K562 (cell line): ENCODE data around the gene SPINT2. TPM values are rescaled to one million over a fixed set of nuclear protein-coding genes. Genes with fewer than 3 reads are reported as not detected.

Experiments used
- CEBPZ ChIP-seq: fragments of 150-350 bp; IDR thresholded peaks from 2 replicates; pipeline ENCODE4 v1.6.1; 2014; ENCODE audit warnings: low read depth, mild to moderate bottlenecking, low read length, borderline replicate concordance
- FOXP4 ChIP-seq: sonication (generic); formaldehyde crosslinking; IDR thresholded peaks from 2 replicates; pipeline ENCODE4 v1.8.0; 2022; ENCODE audit warnings: mild to moderate bottlenecking, missing genetic modification reagents, borderline replicate concordance
- GTF2E2 ChIP-seq: fragments of 200-800 bp; sonication (Bioruptor generic); IDR thresholded peaks from 2 replicates; pipeline ENCODE4 v1.6.1; 2016; ENCODE audit warnings: missing genetic modification characterization, missing compliant biosample characterization
- MBD1 ChIP-seq: fragments of 250-450 bp; sonication (Bioruptor Pico); IDR thresholded peaks from 2 replicates; pipeline ENCODE4 v1.8.0; 2022; ENCODE audit warnings: inconsistent platforms
- MTA3 ChIP-seq: fragments of 450-650 bp; formaldehyde crosslinking; IDR thresholded peaks from 2 replicates; pipeline ENCODE4 v1.6.1; 2017; ENCODE audit warnings: mild to moderate bottlenecking, borderline replicate concordance
- NR1H2 ChIP-seq: sonication (generic); formaldehyde crosslinking; IDR thresholded peaks from 2 replicates; pipeline ENCODE4 v1.4.0; 2020; ENCODE audit warnings: mild to moderate bottlenecking, missing genetic modification reagents
- PML ChIP-seq: IDR thresholded peaks from 2 replicates; pipeline ENCODE4 v1.6.1; 2012; ENCODE audit warnings: low read length, inconsistent platforms
- PRMT5 ChIP-seq: sonication (generic); formaldehyde crosslinking; IDR thresholded peaks from 2 replicates; pipeline ENCODE4 v1.5.0; 2020; ENCODE audit warnings: missing genetic modification reagents
- TAF1 ChIP-seq: IDR thresholded peaks from 2 replicates; pipeline ENCODE4 v1.6.1; 2011; ENCODE audit warnings: mild to moderate bottlenecking, low read length, moderate library complexity; ENCODE audit not compliant: insufficient read depth, control insufficient read depth, severe bottlenecking; ENCODE audit errors: extremely low read depth
- TFE3 ChIP-seq: fragments of 450-650 bp; formaldehyde crosslinking; IDR thresholded peaks from 2 replicates; pipeline ENCODE4 v1.4.0; 2020; ENCODE audit warnings: mild to moderate bottlenecking, mixed read lengths
- ZNF184 ChIP-seq: sonication (generic); formaldehyde crosslinking; IDR thresholded peaks from 2 replicates; pipeline ENCODE4 v1.5.0; 2020; ENCODE audit warnings: missing genetic modification reagents
- ZNF197 ChIP-seq: fragments of 200-800 bp; sonication (Bioruptor generic); IDR thresholded peaks from 2 replicates; pipeline ENCODE4 v1.6.1; 2016; ENCODE audit warnings: low read depth, missing genetic modification characterization, missing compliant biosample characterization
- ZNF408 ChIP-seq: fragments of 250-450 bp; sonication (Bioruptor Pico); IDR thresholded peaks from 2 replicates; pipeline ENCODE4 v1.4.0; 2020; ENCODE audit warnings: low read depth, mild to moderate bottlenecking, moderate library complexity
- ZNF592 ChIP-seq: fragments of 450-650 bp; IDR thresholded peaks from 2 replicates; pipeline ENCODE4 v1.6.1; 2017; ENCODE audit warnings: antibody characterized with exemption, mild to moderate bottlenecking
- polyA plus RNA-seq, 8 experiments: library from polyadenylated mRNA; depleted of rRNA in 4 of 8; stranded (reverse) in 5 of 8; unstranded in 3 of 8; fragments of >200 nt; fragmentation: Nextera tagmentation in 2 of 8; fragmentation: Illumina TruSeq in 1 of 8; extraction: Ambion mirVana in 2 of 8; extraction: Trizol in 1 of 8; gene quantifications; 2 replicates each; pipeline versions ENCODE4 v1.2.1 to v1.2.3, GENCODE V29; 2011 to 2014; ENCODE audit warnings: inconsistent platforms in 1 of 8, missing spikeins in 1 of 8
- total RNA-seq, 7 experiments: library from RNA; depleted of rRNA in 6 of 7; stranded (reverse); fragments of >200 nt in 6 of 7; fragmentation: Illumina TruSeq in 2 of 7; extraction: Trizol in 2 of 7; gene quantifications; 2 replicates each; pipeline versions ENCODE4 v1.2.1 to v1.2.3, GENCODE V29; 2011 to 2021; ENCODE audit warnings: low replicate concordance in 1 of 7

Gene SPINT2
- total and polyA plus RNA-seq, 9 of the 15 experiments (the other 6 are each of a cell fraction or from before 2014, with no cell fraction given), result 0.65 to 4.5 (median 3.4) TPM

- peak; percentile 76 for TF ChIP-seq ZNF592
- no peak for TF ChIP-seq NR1H2 (CRISPR knock-in tag)
- no peak for TF ChIP-seq TFE3
- TF ChIP-seq MBD1 (CRISPR knock-in tag), result no peak
- no peak for TF ChIP-seq CEBPZ
- no peak; the same call in 1 of the 2 replicates for TF ChIP-seq ZNF197 (CRISPR knock-in tag)
- TF ChIP-seq ZNF408 (CRISPR knock-in tag), result no peak
- no peak for TF ChIP-seq GTF2E2 (tag)
- TF ChIP-seq FOXP4 (CRISPR knock-in tag), result no peak
- no peak for TF ChIP-seq PRMT5 (CRISPR knock-in tag)
- TF ChIP-seq PML, result peak; percentile 96
- TF ChIP-seq MTA3, result peak; percentile 87
- peak; percentile 75 for TF ChIP-seq TAF1
- TF ChIP-seq ZNF184, result no peak
Measured at GRCh38 chr19:38317104-38317612, 52.8 kb downstream of the SPINT2 start (continued).
